Measurements from ENCODE around the gene IGF2BP2.

DNA sequence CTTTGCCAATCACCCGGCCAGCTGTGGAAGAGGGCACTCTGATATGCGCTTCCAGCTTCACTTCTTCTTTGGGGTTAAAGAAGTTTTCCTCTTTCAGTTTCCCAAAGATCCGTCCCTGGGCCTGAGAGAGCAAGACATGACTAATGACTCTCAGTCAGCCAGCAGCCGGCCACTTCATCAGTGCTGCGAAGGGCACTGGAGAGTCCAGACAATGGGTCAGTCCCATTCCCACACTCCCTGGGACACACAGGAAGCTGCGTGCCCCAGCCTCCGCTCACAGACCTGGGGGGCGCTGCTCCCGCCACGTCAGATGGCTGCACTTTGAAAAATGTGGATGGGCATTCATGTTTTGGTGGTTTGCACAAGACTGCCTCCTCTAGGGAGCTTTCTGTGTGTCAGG lies 175.4 kb downstream of the IGF2BP2 start:
- TF ChIP-seq, protein P1, sequence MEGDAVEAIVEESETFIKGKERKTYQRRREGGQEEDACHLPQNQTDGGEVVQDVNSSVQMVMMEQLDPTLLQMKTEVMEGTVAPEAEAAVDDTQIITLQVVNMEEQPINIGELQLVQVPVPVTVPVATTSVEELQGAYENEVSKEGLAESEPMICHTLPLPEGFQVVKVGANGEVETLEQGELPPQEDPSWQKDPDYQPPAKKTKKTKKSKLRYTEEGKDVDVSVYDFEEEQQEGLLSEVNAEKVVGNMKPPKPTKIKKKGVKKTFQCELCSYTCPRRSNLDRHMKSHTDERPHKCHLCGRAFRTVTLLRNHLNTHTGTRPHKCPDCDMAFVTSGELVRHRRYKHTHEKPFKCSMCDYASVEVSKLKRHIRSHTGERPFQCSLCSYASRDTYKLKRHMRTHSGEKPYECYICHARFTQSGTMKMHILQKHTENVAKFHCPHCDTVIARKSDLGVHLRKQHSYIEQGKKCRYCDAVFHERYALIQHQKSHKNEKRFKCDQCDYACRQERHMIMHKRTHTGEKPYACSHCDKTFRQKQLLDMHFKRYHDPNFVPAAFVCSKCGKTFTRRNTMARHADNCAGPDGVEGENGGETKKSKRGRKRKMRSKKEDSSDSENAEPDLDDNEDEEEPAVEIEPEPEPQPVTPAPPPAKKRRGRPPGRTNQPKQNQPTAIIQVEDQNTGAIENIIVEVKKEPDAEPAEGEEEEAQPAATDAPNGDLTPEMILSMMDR (IDR thresholded peaks at IDR 0.05): no peak
- no peak for TF ChIP-seq POLR2A (IDR thresholded peaks at IDR 0.05)
